Colonic mucosa (tissue), 4 donors: Measurements from ENCODE around the gene HRH4. TPM values are rescaled to one million over a fixed set of nuclear protein-coding genes. Genes with fewer than 3 reads are reported as not detected.

Source experiments
- DNase-seq: peaks from one replicate; pipeline ENCODE4 v3.0.0-alpha.2; 2020
- H3K27ac ChIP-seq: fragments of 200-600 bp; one replicate; pipeline ENCODE4 v1.8.0; 2021
- H3K27me3 ChIP-seq: fragments of 200-600 bp; one replicate; pipeline ENCODE4 v1.8.0; 2021
- H3K36me3 ChIP-seq: fragments of 200-600 bp; one replicate; pipeline ENCODE4 v1.8.0; 2021
- H3K4me1 ChIP-seq: fragments of 200-600 bp; one replicate; pipeline ENCODE4 v1.8.0; 2021; ENCODE audit warnings: mild to moderate bottlenecking
- H3K4me3 ChIP-seq: fragments of 200-600 bp; one replicate; pipeline ENCODE4 v1.8.0; 2021
- H3K9ac ChIP-seq, 2 donors: one replicate each; pipeline ENCODE4 v1.7.0; 2013; ENCODE audit warnings: control low read depth in 2 of 2, low read depth in 2 of 2, low read length in 2 of 2
- H3K9me3 ChIP-seq: fragments of 200-600 bp; one replicate; pipeline ENCODE4 v1.8.0; 2021
- intact Hi-C: fragments of 100-400 bp; cut with DNase I; formaldehyde crosslinking; loops from one replicate; pipeline ENCODE4 v1.14.1; 2022
- total RNA-seq, 2 donors: library from RNA; stranded (reverse); fragmentation: NEBNext Ultra II Directional in 1 of 2; extraction: Animal tissue kit (Norgen Biotek cat#: 25700) in 1 of 2; gene quantifications; one replicate each; pipeline ENCODE4 v1.2.1, GENCODE V29; 2021
- TF ChIP-seq, protein P1 (sequence below): fragments of 200-600 bp; IDR thresholded peaks from one replicate; pipeline ENCODE4 v1.8.0; 2022; ENCODE audit warnings: antibody characterized with exemption, mild to moderate bottlenecking
- donor health status: healthy.
- donor health status: DM: no; HTN: no; CAD: no.
- donor health status: DM: no; HTN: no; CAD: no.

HRH4 gene
- total RNA-seq, 2 donors from 2014 or later: 0.11 TPM; not detected in 1

DNA sequence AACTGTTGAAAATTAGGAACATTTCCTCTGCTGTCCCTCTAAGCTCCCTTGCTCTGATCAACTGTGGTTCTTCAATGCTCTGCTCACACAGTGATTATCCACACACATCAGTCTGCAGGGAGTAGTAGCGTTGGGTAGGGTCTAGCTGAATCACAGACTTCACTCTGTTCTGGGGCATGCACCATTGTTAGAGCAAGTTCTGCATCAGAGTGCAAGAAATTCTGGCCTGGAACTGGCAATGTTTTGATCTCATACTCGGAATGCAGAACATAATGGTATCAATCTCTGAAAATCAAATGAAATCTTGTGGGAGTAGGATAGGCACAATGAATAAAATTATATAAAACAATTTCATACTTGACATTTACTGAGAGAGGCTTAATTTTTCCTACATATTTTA is 55.3 kb downstream of the HRH4 start:
- H3K9me3 ChIP-seq: no peaks in the 10 kb centered on the region
- DNase-seq: no peak
- H3K27me3 ChIP-seq: no peaks in the 10 kb centered on the region
- no peak overlapping the region for H3K27ac ChIP-seq
- no peak overlapping the region for H3K9ac ChIP-seq
- intact Hi-C loops: no loop called here
- H3K36me3 ChIP-seq: no peaks in the 10 kb centered on the region
- no peaks in the 10 kb centered on the region for H3K4me1 ChIP-seq
- TF ChIP-seq, protein P1, sequence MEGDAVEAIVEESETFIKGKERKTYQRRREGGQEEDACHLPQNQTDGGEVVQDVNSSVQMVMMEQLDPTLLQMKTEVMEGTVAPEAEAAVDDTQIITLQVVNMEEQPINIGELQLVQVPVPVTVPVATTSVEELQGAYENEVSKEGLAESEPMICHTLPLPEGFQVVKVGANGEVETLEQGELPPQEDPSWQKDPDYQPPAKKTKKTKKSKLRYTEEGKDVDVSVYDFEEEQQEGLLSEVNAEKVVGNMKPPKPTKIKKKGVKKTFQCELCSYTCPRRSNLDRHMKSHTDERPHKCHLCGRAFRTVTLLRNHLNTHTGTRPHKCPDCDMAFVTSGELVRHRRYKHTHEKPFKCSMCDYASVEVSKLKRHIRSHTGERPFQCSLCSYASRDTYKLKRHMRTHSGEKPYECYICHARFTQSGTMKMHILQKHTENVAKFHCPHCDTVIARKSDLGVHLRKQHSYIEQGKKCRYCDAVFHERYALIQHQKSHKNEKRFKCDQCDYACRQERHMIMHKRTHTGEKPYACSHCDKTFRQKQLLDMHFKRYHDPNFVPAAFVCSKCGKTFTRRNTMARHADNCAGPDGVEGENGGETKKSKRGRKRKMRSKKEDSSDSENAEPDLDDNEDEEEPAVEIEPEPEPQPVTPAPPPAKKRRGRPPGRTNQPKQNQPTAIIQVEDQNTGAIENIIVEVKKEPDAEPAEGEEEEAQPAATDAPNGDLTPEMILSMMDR: no peak
- H3K4me3 ChIP-seq: no peak overlapping the region

DNA sequence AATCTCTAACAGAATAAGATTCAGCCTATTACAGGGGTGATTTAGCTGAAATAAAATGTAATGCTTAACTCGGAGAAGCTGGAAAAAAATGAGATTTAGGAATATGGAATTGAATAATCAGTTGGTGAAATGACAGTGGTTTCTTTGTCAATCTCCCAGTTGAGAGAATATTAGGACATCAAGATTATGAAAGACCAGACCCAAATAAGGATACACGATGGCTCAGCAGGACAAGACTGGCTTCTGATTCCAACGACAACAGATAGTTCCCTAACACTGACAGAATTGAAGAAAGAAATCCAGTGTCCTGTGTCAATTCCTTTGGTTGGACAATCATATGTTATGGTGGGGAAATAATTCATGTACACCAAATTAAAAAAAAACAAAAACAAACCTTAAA is 55.8 kb downstream of the HRH4 start:
- no peaks in the 10 kb centered on the region for H3K27me3 ChIP-seq
- TF ChIP-seq, protein P1: no peak
- H3K4me1 ChIP-seq: no peaks in the 10 kb centered on the region
- H3K27ac ChIP-seq: no peak overlapping the region
- no peaks in the 10 kb centered on the region for H3K9me3 ChIP-seq
- intact Hi-C loops: no loop called here
- H3K36me3 ChIP-seq: no peaks in the 10 kb centered on the region
- no peak overlapping the region for H3K4me3 ChIP-seq
- DNase-seq: no peak
- no peak overlapping the region for H3K9ac ChIP-seq

DNA sequence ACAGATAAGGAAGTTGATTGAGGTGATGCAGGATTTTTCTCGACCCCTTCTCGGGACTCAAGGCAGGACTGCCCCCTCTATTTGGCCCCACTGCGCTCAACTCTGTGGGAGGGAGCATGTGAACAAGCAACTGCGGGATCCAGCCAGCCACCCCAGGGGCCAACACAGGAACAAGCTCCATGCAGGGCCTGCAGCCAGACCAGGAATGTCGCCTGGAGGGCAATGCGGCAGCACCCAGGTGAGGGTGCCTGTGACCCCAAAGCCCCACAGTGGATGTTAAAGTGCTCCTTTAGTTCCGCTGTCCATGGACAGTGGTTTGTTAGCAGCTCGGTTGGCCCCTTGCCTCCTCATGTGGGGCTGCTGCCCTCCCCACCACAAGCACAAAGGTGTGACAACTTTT is 57.1 kb downstream of the HRH4 start:
- H3K9ac ChIP-seq: no peak overlapping the region
- no peaks in the 10 kb centered on the region for H3K4me1 ChIP-seq
- TF ChIP-seq, protein P1: no peak
- intact Hi-C loops: no loop called here
- no peaks in the 10 kb centered on the region for H3K36me3 ChIP-seq
- no peaks in the 10 kb centered on the region for H3K9me3 ChIP-seq
- no peak for DNase-seq
- H3K27ac ChIP-seq: no peak overlapping the region
- H3K27me3 ChIP-seq: no peaks in the 10 kb centered on the region
- no peak overlapping the region for H3K4me3 ChIP-seq

DNA sequence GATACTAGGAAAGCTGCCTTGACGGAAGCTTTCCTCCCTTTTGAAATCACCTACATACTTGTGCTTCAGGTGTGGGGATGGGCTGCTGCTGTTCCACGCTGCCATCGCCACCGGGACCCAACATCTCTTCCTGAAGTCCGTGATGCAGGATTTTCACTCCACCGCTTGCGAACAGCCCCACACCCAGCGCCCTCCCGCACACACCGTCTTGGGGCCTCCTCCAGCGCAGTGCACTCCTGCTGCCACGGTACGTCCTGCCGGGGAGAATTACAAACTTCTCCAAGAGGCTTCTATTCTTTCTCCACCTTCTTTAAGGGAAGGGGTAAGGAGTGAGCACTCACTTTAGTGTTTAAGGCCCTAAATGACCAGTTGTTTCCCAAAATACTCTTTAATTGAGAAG is 58.2 kb downstream of the HRH4 start:
- Histone ChIP-seq H3K9me3 (no peaks in the 10 kb centered on the region), H3K9ac (no peak overlapping the region), H3K27me3 (no peaks in the 10 kb centered on the region), H3K36me3 (no peaks in the 10 kb centered on the region), H3K27ac (no peak overlapping the region), H3K4me1 (no peaks in the 10 kb centered on the region), H3K4me3 (no peak overlapping the region)
- intact Hi-C loops: no loop called here
- TF ChIP-seq, protein P1: no peak
- DNase-seq: no peak

Other genes with a start within 250 kb of the HRH4 start
- gene OSBPL1A, start 62.8 kb upstream of the HRH4 start, total RNA-seq: 10 to 100 TPM; 20.7 to 33.0 TPM
- 10 to 100 TPM; 19.8 to 25.6 TPM for gene IMPACT, start 34.0 kb upstream of the HRH4 start, total RNA-seq